ENCODE results near the gene GALE. TPM values are rescaled to one million over a fixed set of nuclear protein-coding genes. Genes with fewer than 3 reads are reported as not detected.

GALE gene
- total and polyA plus RNA-seq, 2 of the 13 experiments (the other 11 are each of a cell fraction or from before 2014, with no cell fraction given), result 85.2 to 88.4 TPM

GRCh38 chr1:23816906-23817305 lies 16.4 kb upstream of the GALE start:
- TF ChIP-seq SRSF4 (IDR thresholded peaks at IDR 0.05; ENCODE audit: low read depth, low read length, poor library complexity, severe bottlenecking) (no peak), RNF2 (conservative IDR thresholded peaks at IDR 0.05; ENCODE audit: low read depth) (no peak), ZNF556 (CRISPR knock-in tag; IDR thresholded peaks at IDR 0.05; ENCODE audit: borderline replicate concordance) (no peak), ZBED4 (CRISPR knock-in tag; IDR thresholded peaks at IDR 0.05; ENCODE audit: borderline replicate concordance) (no peak), NCOA2 (CRISPR knock-in tag; IDR thresholded peaks at IDR 0.05) (no peak), ZNF710 (CRISPR knock-in tag; IDR thresholded peaks at IDR 0.05; ENCODE audit: borderline replicate concordance) (no peak), ZNF605 (CRISPR knock-in tag; IDR thresholded peaks at IDR 0.05) (no peak), NBN (conservative IDR thresholded peaks at IDR 0.05) (no peak), NFATC3 (CRISPR knock-in tag; IDR thresholded peaks at IDR 0.05) (no peak), TSC22D2 (CRISPR knock-in tag; IDR thresholded peaks at IDR 0.05; ENCODE audit: borderline replicate concordance) (no peak), ZNF790 (CRISPR knock-in tag; IDR thresholded peaks at IDR 0.05; ENCODE audit: borderline replicate concordance) (no peak), ONECUT2 (CRISPR knock-in tag; IDR thresholded peaks at IDR 0.05) (no peak), ZSCAN31 (CRISPR knock-in tag; IDR thresholded peaks at IDR 0.05; ENCODE audit: low read depth) (no peak)
- TF ChIP-seq, protein P1, sequence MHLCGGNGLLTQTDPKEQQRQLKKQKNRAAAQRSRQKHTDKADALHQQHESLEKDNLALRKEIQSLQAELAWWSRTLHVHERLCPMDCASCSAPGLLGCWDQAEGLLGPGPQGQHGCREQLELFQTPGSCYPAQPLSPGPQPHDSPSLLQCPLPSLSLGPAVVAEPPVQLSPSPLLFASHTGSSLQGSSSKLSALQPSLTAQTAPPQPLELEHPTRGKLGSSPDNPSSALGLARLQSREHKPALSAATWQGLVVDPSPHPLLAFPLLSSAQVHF (CRISPR knock-in tag; IDR thresholded peaks at IDR 0.05), result no peak
- TF ChIP-seq, protein P2, sequence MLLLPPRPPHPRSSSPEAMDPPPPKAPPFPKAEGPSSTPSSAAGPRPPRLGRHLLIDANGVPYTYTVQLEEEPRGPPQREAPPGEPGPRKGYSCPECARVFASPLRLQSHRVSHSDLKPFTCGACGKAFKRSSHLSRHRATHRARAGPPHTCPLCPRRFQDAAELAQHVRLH (CRISPR knock-in tag; IDR thresholded peaks at IDR 0.05; ENCODE audit: borderline replicate concordance, low read depth), result no peak
- no peaks in the 10 kb centered on the region for H3K27me3 ChIP-seq (ENCODE audit: control insufficient read depth in 1 of 2, insufficient read depth in 2 of 2, low read length in 2 of 2)
- no peak overlapping the region for H2AFZ ChIP-seq (ENCODE audit: low read length)
- H3K27ac ChIP-seq (ENCODE audit: extremely low read length, insufficient read depth, low read length), result no peak overlapping the region
- no TSS peak for BruUV-seq (replicated peaks)
- no peaks in the 10 kb centered on the region for H3K79me2 ChIP-seq (ENCODE audit: insufficient read depth, low read length)
- H3K4me1 ChIP-seq (ENCODE audit: insufficient read depth, low read length), result no peaks in the 10 kb centered on the region
- ChIA-PET POLR2A (interaction anchor here (0.9 kb wide), 1 partner anchor 39 kb away, joined by 3 read pairs; the partner anchor contains the start of gene PITHD1), CTCF (ENCODE audit: low intra/inter-chr PET ratio, low total read pairs) (no interaction called here)
- H3K9me3 ChIP-seq (ENCODE audit: low read length), result no peaks in the 10 kb centered on the region
- ATAC-seq (no peak), FAIRE-seq (no peak), DNase-seq (ENCODE audit: low spot score) (no peak)
- in situ Hi-C loops (cut with HindIII; ENCODE audit: extremely low pct_ligation_motif_present, low pct_unique_long_range_greater_than_20kb) (no loop called here), intact Hi-C loops (cut with micrococcal nuclease; ENCODE audit: unreplicated experiment) (no loop called here)
- H3K4me3 ChIP-seq (replicated peaks in 1 of 3; ENCODE audit: insufficient read depth in 1 of 3, low read depth in 2 of 3, low read length in 3 of 3), result no peak overlapping the region
- peaks cover 2 to 26% of the 10 kb centered on the region in 2 experiments; a peak in 2 of 5 replicates for H3K36me3 ChIP-seq (replicated peaks in 1 of 2; ENCODE audit: control insufficient read depth in 1 of 2, insufficient read depth in 2 of 2, low read length in 2 of 2)
- no peak overlapping the region for H3K9ac ChIP-seq (ENCODE audit: insufficient read depth, low read depth, low read length)
- H4K20me1 ChIP-seq (ENCODE audit: insufficient read depth, low read length), result no peaks in the 10 kb centered on the region
- no peak overlapping the region for H3K4me2 ChIP-seq (ENCODE audit: low read depth, low read length)
